ENCODE data around the gene SON. TPM values are rescaled to one million over a fixed set of nuclear protein-coding genes. Genes with fewer than 3 reads are reported as not detected.
A peak's percentile ranks its signal among the peaks of the same experiment; 100 is the strongest.

SON gene
- total and polyA plus RNA-seq, 2 of the 13 experiments (the other 11 are each of a cell fraction or from before 2014, with no cell fraction given): 61.3 to 78.3 TPM

DNA sequence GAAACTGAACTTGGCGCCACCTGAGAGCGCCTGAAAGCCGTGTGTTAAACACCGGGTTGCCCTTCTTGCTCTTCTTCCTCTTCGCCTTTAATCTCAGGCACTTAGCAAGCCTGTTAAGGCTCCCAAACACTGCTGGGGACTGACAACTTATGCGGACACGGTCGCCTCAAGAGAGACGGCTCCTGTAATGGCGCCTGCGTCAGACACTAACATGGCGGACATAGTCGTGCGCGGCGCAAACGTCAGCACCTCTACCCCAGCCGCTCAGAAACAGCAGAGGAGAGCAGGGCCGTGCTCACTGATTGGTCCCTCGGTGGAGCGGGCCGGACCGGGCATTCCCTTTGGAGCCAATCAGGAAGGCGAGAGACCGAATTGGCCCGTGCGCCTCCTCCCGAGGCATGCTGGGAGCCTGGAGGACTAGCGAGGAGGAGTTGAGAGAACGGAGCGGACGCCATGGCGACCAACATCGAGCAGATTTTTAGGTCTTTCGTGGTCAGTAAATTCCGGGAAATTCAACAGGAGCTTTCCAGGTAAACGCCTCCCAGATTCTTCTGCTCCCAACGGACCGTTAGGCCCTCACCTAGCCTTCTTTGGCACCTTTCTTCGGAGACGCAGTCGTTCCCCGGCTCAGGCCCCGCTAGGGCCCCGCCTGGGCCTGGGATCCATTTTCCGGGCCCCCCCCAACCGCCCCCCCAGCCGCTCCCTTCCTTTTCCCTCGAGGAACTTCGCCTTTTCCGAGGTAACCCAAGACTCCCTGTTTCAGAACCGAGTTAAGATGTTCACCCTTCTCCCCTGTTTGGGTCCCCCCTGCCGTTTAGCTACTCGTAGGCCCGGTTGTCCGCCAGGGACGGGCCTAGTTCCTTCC, at the start of gene SON (continued):
- TF ChIP-seq, protein P1, sequence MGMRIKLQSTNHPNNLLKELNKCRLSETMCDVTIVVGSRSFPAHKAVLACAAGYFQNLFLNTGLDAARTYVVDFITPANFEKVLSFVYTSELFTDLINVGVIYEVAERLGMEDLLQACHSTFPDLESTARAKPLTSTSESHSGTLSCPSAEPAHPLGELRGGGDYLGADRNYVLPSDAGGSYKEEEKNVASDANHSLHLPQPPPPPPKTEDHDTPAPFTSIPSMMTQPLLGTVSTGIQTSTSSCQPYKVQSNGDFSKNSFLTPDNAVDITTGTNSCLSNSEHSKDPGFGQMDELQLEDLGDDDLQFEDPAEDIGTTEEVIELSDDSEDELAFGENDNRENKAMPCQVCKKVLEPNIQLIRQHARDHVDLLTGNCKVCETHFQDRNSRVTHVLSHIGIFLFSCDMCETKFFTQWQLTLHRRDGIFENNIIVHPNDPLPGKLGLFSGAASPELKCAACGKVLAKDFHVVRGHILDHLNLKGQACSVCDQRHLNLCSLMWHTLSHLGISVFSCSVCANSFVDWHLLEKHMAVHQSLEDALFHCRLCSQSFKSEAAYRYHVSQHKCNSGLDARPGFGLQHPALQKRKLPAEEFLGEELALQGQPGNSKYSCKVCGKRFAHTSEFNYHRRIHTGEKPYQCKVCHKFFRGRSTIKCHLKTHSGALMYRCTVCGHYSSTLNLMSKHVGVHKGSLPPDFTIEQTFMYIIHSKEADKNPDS (CRISPR knock-in tag; IDR thresholded peaks at IDR 0.05): no peak
- peak; percentile 6; the same call in 1 of the 2 replicates for TF ChIP-seq ETV5 (CRISPR knock-in tag; IDR thresholded peaks at IDR 0.05; ENCODE audit: borderline replicate concordance)
- peak; percentile 21; the same call in 1 of the 2 replicates for TF ChIP-seq ZNF501 (CRISPR knock-in tag; IDR thresholded peaks at IDR 0.05)
- TF ChIP-seq ZNF331 (CRISPR knock-in tag; IDR thresholded peaks at IDR 0.05): no peak
- no peak for TF ChIP-seq ZFP36 (IDR thresholded peaks at IDR 0.05; ENCODE audit: borderline replicate concordance, low read depth, low read length, partially characterized antibody)
- no peak for TF ChIP-seq ZFYVE20 (CRISPR knock-in tag; IDR thresholded peaks at IDR 0.05; ENCODE audit: borderline replicate concordance, low read depth)
- TF ChIP-seq, protein P2, sequence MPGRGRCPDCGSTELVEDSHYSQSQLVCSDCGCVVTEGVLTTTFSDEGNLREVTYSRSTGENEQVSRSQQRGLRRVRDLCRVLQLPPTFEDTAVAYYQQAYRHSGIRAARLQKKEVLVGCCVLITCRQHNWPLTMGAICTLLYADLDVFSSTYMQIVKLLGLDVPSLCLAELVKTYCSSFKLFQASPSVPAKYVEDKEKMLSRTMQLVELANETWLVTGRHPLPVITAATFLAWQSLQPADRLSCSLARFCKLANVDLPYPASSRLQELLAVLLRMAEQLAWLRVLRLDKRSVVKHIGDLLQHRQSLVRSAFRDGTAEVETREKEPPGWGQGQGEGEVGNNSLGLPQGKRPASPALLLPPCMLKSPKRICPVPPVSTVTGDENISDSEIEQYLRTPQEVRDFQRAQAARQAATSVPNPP (CRISPR knock-in tag; IDR thresholded peaks at IDR 0.05): no peak; the same call in 1 of the 2 replicates
- 0 out of 2 replicates have a peak, but pooled peaks have one; percentile 8 for TF ChIP-seq FOSL2 (CRISPR knock-in tag; IDR thresholded peaks at IDR 0.05)
- TF ChIP-seq ZBTB42 (CRISPR knock-in tag; IDR thresholded peaks at IDR 0.05): no peak
- peak; percentile 55; the same call in 1 of the 2 replicates for TF ChIP-seq ZNF451 (CRISPR knock-in tag; IDR thresholded peaks at IDR 0.05)
- no peak for TF ChIP-seq ZNF367 (CRISPR knock-in tag; IDR thresholded peaks at IDR 0.05; ENCODE audit: borderline replicate concordance)
- TF ChIP-seq ZBTB3 (CRISPR knock-in tag; IDR thresholded peaks at IDR 0.05; ENCODE audit: borderline replicate concordance, low read depth): no peak
- TF ChIP-seq IKZF1 (IDR thresholded peaks at IDR 0.05): no peak
- peak; percentile 97 for TF ChIP-seq RFXANK (CRISPR knock-in tag; IDR thresholded peaks at IDR 0.05)
- TF ChIP-seq GFI1 (CRISPR knock-in tag; IDR thresholded peaks at IDR 0.05; ENCODE audit: borderline replicate concordance): no peak
- TF ChIP-seq MIER2 (CRISPR knock-in tag; IDR thresholded peaks at IDR 0.05): 0 out of 2 replicates have a peak, but pooled peaks have one; percentile 15
- TF ChIP-seq FOXK1 (CRISPR knock-in tag; IDR thresholded peaks at IDR 0.05; ENCODE audit: borderline replicate concordance, low read depth): peak; percentile 47; the same call in 1 of the 2 replicates
- no peak for TF ChIP-seq ZNF543 (CRISPR knock-in tag; IDR thresholded peaks at IDR 0.05)
- TF ChIP-seq, protein P3, sequence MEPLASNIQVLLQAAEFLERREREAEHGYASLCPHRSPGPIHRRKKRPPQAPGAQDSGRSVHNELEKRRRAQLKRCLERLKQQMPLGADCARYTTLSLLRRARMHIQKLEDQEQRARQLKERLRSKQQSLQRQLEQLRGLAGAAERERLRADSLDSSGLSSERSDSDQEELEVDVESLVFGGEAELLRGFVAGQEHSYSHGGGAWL (CRISPR knock-in tag; IDR thresholded peaks at IDR 0.05): no peak
- peak; percentile 88 for TF ChIP-seq GATAD1 (CRISPR knock-in tag; IDR thresholded peaks at IDR 0.05)
- TF ChIP-seq TAF15 (IDR thresholded peaks at IDR 0.05; ENCODE audit: low read depth, low read length, poor library complexity, severe bottlenecking): no peak
- TF ChIP-seq KLF15 (CRISPR knock-in tag; IDR thresholded peaks at IDR 0.05; ENCODE audit: borderline replicate concordance): no peak
- TF ChIP-seq SIX4 (CRISPR knock-in tag; IDR thresholded peaks at IDR 0.05): no peak; the same call in none of the 2 replicates
- TF ChIP-seq KLF12 (CRISPR knock-in tag; IDR thresholded peaks at IDR 0.05; ENCODE audit: borderline replicate concordance): no peak; the same call in 1 of the 2 replicates
- TF ChIP-seq, protein P4, sequence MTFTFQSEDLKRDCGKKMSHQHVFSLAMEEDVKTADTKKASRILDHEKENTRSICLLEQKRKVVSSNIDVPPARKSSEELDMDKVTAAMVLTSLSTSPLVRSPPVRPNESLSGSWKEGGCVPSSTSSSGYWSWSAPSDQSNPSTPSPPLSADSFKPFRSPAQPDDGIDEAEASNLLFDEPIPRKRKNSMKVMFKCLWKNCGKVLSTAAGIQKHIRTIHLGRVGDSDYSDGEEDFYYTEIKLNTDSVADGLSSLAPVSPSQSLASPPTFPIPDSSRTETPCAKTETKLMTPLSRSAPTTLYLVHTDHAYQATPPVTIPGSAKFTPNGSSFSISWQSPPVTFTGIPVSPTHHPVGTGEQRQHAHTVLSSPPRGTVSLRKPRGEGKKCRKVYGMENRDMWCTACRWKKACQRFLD (CRISPR knock-in tag; IDR thresholded peaks at IDR 0.05; ENCODE audit: borderline replicate concordance): no peak; the same call in 1 of the 2 replicates
- no peak for TF ChIP-seq ZNF326 (CRISPR knock-in tag; IDR thresholded peaks at IDR 0.05; ENCODE audit: borderline replicate concordance)

Measured in HepG2 (cell line).